B cell (primary cell): Measurements from ENCODE around the gene NDUFS7. TPM values are rescaled to one million over a fixed set of nuclear protein-coding genes. Genes with fewer than 3 reads are reported as not detected.

Source experiments
- ATAC-seq: fragments of 200-7000 bp; cut with Tn5 transposase; one replicate; pipeline ENCODE4 v1.10.0; 2021; ENCODE audit warnings: low read depth, mild to moderate bottlenecking, moderate number of reproducible peaks, moderate library complexity
- CTCF ChIA-PET: fragments of 350-600 bp; sonication (Branson Sonifier 250); formaldehyde crosslinking; loops from one replicate; lab custom pipeline; 2021; ENCODE audit warnings: antibody characterized with exemption, inconsistent platforms; lab: Charles Lee
- POLR2A ChIA-PET: fragments of 350-600 bp; sonication (Branson Sonifier 250); formaldehyde crosslinking; loops from one replicate; lab custom pipeline; 2021; ENCODE audit warnings: antibody characterized with exemption; lab: Charles Lee
- DNase-seq: peaks from one replicate; pipeline ENCODE4 v3.0.0; 2013
- H2AFZ ChIP-seq: 2 replicates; pipeline ENCODE4 v1.6.1; 2012; ENCODE audit warnings: mild to moderate bottlenecking, low read depth, low read length; ENCODE audit not compliant: insufficient read depth, poor library complexity, severe bottlenecking
- H3K27ac ChIP-seq, 2 donors: 1 replicate in 1 of 2; 2 replicates in 1 of 2; pipeline ENCODE4 v1.5.1; 2012 to 2013; ENCODE audit warnings: low read length in 2 of 2, mild to moderate bottlenecking in 2 of 2, moderate library complexity in 1 of 2
- H3K27me3 ChIP-seq, 4 experiments: fragments of 200-600 bp in 1 of 4; sonication (generic) in 1 of 4; replicated peaks in 1 of 4; 1 replicate in 2 of 4; 2 replicates in 2 of 4; pipeline versions ENCODE4 v1.6.1 to v1.7.0; 2013 to 2016; ENCODE audit warnings: low read length in 3 of 4, mild to moderate bottlenecking in 2 of 4, mixed read lengths in 1 of 4, moderate library complexity in 1 of 4; ENCODE audit not compliant: insufficient read depth in 4 of 4, control insufficient read depth in 3 of 4; ENCODE audit errors: control extremely low read depth in 1 of 4
- H3K36me3 ChIP-seq, 2 experiments: replicated peaks in 1 of 2; 1 replicate in 1 of 2; 2 replicates in 1 of 2; pipeline versions ENCODE4 v1.6.1 to v1.7.1; 2013; ENCODE audit warnings: low read length in 1 of 2; ENCODE audit not compliant: insufficient read depth in 2 of 2, control insufficient read depth in 1 of 2; ENCODE audit errors: control extremely low read depth in 1 of 2, extremely low read depth in 1 of 2
- H3K4me1 ChIP-seq, 2 donors: fragments of 200-600 bp in 1 of 2; sonication (generic) in 1 of 2; 1 replicate in 1 of 2; 2 replicates in 1 of 2; pipeline versions ENCODE4 v1.5.1 to v1.6.1; 2013 to 2017; ENCODE audit warnings: low read length in 2 of 2; ENCODE audit not compliant: control insufficient read depth in 2 of 2, insufficient read depth in 2 of 2
- H3K4me2 ChIP-seq: replicated peaks from 2 replicates; pipeline ENCODE3; 2012; ENCODE audit warnings: mild to moderate bottlenecking, low read depth, low read length; ENCODE audit not compliant: poor library complexity, severe bottlenecking
- H3K4me3 ChIP-seq, 5 experiments: fragments of 200-600 bp in 1 of 5; sonication (generic) in 1 of 5; 1 replicate in 3 of 5; 2 replicates in 2 of 5; pipeline versions ENCODE4 v1.5.1 to v1.7.0; 2011 to 2016; ENCODE audit warnings: low read length in 4 of 5, mild to moderate bottlenecking in 4 of 5, low read depth in 2 of 5, control low read depth in 1 of 5, moderate library complexity in 1 of 5; ENCODE audit not compliant: insufficient read depth in 1 of 5; ENCODE audit errors: control extremely low read depth in 1 of 5, extremely low read depth in 1 of 5
- H3K79me2 ChIP-seq: fragments of 200-600 bp; sonication (generic); one replicate; pipeline ENCODE4 v1.6.0; 2016; ENCODE audit warnings: low read length; ENCODE audit not compliant: control insufficient read depth, insufficient read depth
- H3K9ac ChIP-seq: fragments of 200-600 bp; sonication (generic); 2 replicates; pipeline ENCODE4 v1.6.1; 2017; ENCODE audit warnings: mild to moderate bottlenecking, low read length, moderate library complexity
- H3K9me3 ChIP-seq, 3 donors: one replicate each; pipeline versions ENCODE4 v1.6.1 to v1.7.1; 2013; ENCODE audit warnings: low read length in 2 of 3; ENCODE audit not compliant: control insufficient read depth in 2 of 3, insufficient read depth in 1 of 3; ENCODE audit errors: control extremely low read depth in 1 of 3
- H4K20me1 ChIP-seq: 2 replicates; pipeline ENCODE4 v1.6.0; 2012; ENCODE audit warnings: mild to moderate bottlenecking, low read length; ENCODE audit not compliant: insufficient read depth, control insufficient read depth, poor library complexity, severe bottlenecking
- H3K27ac Mint-ChIP-seq: one replicate; pipeline ENCODE4 v1.8.0; 2021; ENCODE audit warnings: mixed read lengths
- H3K27me3 Mint-ChIP-seq: one replicate; pipeline ENCODE4 v1.8.0; 2021; ENCODE audit warnings: mixed read lengths
- H3K4me1 Mint-ChIP-seq: one replicate; pipeline ENCODE4 v1.8.0; 2021; ENCODE audit warnings: mixed read lengths
- H3K4me3 Mint-ChIP-seq: one replicate; pipeline ENCODE4 v1.8.0; 2021; ENCODE audit warnings: mixed read lengths
- H3K9me3 Mint-ChIP-seq: one replicate; pipeline ENCODE4 v1.8.0; 2022; ENCODE audit warnings: mixed read lengths; ENCODE audit not compliant: insufficient read depth
- EZH2 ChIP-seq: IDR thresholded peaks from 2 replicates; pipeline ENCODE4 v1.6.1; 2012; ENCODE audit warnings: borderline replicate concordance, low read depth, mild to moderate bottlenecking, moderate library complexity, low read length; ENCODE audit not compliant: insufficient read depth, poor library complexity, severe bottlenecking
- whole genome bisulfite sequencing: methylation state at CpG from one replicate; pipeline ENCODE4 v1.1.5; 2013; ENCODE audit warnings: missing lambda C conversion rate; ENCODE audit not compliant: insufficient coverage; 5-methylcytosine and 5-hydroxymethylcytosine counted together
- intact Hi-C: fragments of 100-400 bp; cut with micrococcal nuclease; formaldehyde crosslinking; loops from one replicate; pipeline ENCODE4 v1.10.0; 2022
- polyA plus RNA-seq: library from polyadenylated mRNA; depleted of rRNA; stranded (reverse); fragments of >200 nt; gene quantifications from 2 replicates; pipeline ENCODE4 v1.2.3, GENCODE V29; 2012
- total RNA-seq, 2 donors: library from RNA; stranded (reverse); fragments of 120-200 nt in 1 of 2; gene quantifications; 1 replicate in 1 of 2; 2 replicates in 1 of 2; pipeline versions ENCODE4 v1.2.3 to v1.2.4, GENCODE V29; 2013 to 2022
- TF ChIP-seq, protein P1 (sequence below): fragments of 200-600 bp; IDR thresholded peaks from one replicate; pipeline ENCODE4 v1.8.0; 2022; ENCODE audit warnings: antibody characterized with exemption, mild to moderate bottlenecking

The NDUFS7 gene
- total and polyA plus RNA-seq, 2 donors (not counting 1 experiment from before 2014, with no cell fraction given), result 58.8 to 141 TPM

DNA sequence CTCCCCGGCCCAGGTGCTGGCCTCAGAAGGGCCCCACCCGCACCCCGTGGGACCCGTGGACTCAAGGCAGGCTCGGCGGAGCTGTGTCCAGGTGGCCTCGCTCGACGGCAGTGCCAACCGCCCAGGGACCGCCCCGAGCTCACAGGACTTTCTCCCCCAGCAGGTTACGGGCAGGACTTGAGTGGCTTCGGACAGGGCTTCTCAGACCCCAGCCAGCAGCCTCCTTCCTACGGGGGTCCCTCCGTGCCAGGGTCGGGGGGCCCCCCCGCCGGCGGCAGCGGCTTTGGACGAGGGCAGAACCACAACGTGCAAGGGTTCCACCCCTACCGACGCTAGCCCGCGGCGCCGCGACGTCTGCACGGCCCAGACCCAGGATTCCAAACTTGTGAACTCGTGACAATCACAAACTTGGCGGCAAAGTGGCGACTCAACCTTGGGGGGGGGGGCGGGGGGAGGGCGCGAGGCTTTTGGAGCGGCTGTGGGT, 50.9 kb downstream of the NDUFS7 start:
- TF ChIP-seq EZH2, result no peak
- TF ChIP-seq, protein P1, sequence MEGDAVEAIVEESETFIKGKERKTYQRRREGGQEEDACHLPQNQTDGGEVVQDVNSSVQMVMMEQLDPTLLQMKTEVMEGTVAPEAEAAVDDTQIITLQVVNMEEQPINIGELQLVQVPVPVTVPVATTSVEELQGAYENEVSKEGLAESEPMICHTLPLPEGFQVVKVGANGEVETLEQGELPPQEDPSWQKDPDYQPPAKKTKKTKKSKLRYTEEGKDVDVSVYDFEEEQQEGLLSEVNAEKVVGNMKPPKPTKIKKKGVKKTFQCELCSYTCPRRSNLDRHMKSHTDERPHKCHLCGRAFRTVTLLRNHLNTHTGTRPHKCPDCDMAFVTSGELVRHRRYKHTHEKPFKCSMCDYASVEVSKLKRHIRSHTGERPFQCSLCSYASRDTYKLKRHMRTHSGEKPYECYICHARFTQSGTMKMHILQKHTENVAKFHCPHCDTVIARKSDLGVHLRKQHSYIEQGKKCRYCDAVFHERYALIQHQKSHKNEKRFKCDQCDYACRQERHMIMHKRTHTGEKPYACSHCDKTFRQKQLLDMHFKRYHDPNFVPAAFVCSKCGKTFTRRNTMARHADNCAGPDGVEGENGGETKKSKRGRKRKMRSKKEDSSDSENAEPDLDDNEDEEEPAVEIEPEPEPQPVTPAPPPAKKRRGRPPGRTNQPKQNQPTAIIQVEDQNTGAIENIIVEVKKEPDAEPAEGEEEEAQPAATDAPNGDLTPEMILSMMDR, result no peak
- DNase-seq (no peak), ATAC-seq (no peak)
- H3K4me1 ChIP-seq, result peaks cover 6 to 14% of the 10 kb centered on the region in 2 donors
- H3K27me3 Mint-ChIP-seq, result no peaks in the 10 kb centered on the region
- no peaks in the 10 kb centered on the region for H3K9me3 Mint-ChIP-seq
- H3K79me2 ChIP-seq, result peaks cover 40% of the 10 kb centered on the region
- no peak overlapping the region for H3K27ac Mint-ChIP-seq
- no peak overlapping the region for H3K4me3 Mint-ChIP-seq
- POLR2A ChIA-PET, result no interaction called here
- H3K4me2 ChIP-seq, result no peak overlapping the region
- intact Hi-C loops, result no loop called here
- H3K9ac ChIP-seq, result no peak overlapping the region
- H3K36me3 ChIP-seq, result peaks cover 0 to 51% of the 10 kb centered on the region in 2 experiments
- H3K27me3 ChIP-seq, result no peaks in the 10 kb centered on the region
- no peak overlapping the region for H2AFZ ChIP-seq
- H3K9me3 ChIP-seq, result no peaks in the 10 kb centered on the region
- CTCF ChIA-PET, result interaction anchor here (1.3 kb wide), 1 partner anchor 190 kb away, joined by 3 read pairs; no protein-coding TSS in a partner anchor
- peaks cover 58% of the 10 kb centered on the region for H4K20me1 ChIP-seq
- WGBS, result 95% methylated on average over 27 of the region's 39 CpGs
- H3K4me1 Mint-ChIP-seq, result peaks cover 8% of the 10 kb centered on the region
- H3K27ac ChIP-seq, result no peak overlapping the region
- H3K4me3 ChIP-seq, result no peak overlapping the region

DNA sequence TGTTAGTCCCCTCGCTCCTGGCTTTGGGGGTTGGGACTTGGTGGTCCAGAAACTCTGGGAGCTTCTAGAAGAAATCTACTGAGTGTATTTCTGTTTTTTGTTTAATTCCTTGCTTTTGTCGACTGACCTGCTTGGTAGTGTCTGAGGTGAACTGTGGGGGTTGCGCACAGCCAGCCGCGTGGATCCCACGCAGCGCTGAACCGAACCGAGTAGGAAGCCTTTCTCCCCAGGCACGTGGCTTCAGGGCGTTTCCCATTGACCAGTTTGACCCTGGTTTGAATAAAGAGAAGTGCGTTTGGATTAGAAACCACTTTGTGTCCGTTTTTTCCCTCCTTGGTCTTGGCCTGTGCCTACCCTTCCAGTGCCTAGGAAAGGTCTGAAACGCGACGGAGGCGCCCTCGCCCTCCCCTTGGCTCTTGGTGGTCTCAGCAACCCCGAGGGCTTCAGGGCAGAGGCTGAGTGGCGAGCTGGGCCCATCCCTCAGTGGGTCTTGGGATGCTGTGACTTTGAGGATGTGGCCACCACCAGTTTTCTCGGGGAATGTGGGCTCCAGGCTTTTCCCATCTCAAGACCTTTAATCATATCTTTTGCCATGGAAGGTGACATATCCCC, 51.8 kb downstream of the NDUFS7 start:
- Histone ChIP-seq H3K27me3 (no peaks in the 10 kb centered on the region), H3K4me2 (no peak overlapping the region), H3K4me3 (no peak overlapping the region), H3K9ac (no peak overlapping the region), H3K27ac (no peak overlapping the region), H4K20me1 (peaks cover 62% of the 10 kb centered on the region), H3K36me3 (peaks cover 0 to 52% of the 10 kb centered on the region in 2 experiments), H3K79me2 (peaks cover 41% of the 10 kb centered on the region), H3K4me1 (peaks cover 7 to 16% of the 10 kb centered on the region in 2 donors), H3K9me3 (no peaks in the 10 kb centered on the region), H2AFZ (no peak overlapping the region)
- peaks cover 14% of the 10 kb centered on the region for H3K4me1 Mint-ChIP-seq
- no peaks in the 10 kb centered on the region for H3K9me3 Mint-ChIP-seq
- ChIA-PET CTCF (interaction anchor here (1.3 kb wide), 1 partner anchor 191 kb away, joined by 3 read pairs; no protein-coding TSS in a partner anchor), POLR2A (no interaction called here)
- WGBS, result 92% methylated on average over 19 of the region's 21 CpGs
- no peak overlapping the region for H3K4me3 Mint-ChIP-seq
- no peak for ATAC-seq
- TF ChIP-seq EZH2, result no peak
- TF ChIP-seq, protein P1, result no peak
- no peaks in the 10 kb centered on the region for H3K27me3 Mint-ChIP-seq
- H3K27ac Mint-ChIP-seq, result no peak overlapping the region
- no peak for DNase-seq
- intact Hi-C loops, result no loop called here
